ENCODE data around the gene RAB11FIP4. TPM values are rescaled to one million over a fixed set of nuclear protein-coding genes. Genes with fewer than 3 reads are reported as not detected.

The RAB11FIP4 gene
- total and polyA plus RNA-seq, 9 of the 15 experiments (the other 6 are each of a cell fraction or from before 2014, with no cell fraction given) = 0.62 to 16.6 (median 8.9) TPM

- peaks cover 17% of the 10 kb centered on the region for H3K79me2 ChIP-seq (ENCODE audit: control insufficient read depth, insufficient read depth, low read length)
- no peaks in the 10 kb centered on the region for H3K27me3 ChIP-seq (ENCODE audit: control insufficient read depth in 2 of 2, insufficient read depth in 2 of 2, low read length in 2 of 2)
- H4K20me1 ChIP-seq (replicated peaks; ENCODE audit: control insufficient read depth, insufficient read depth, low read length) = 0 out of 2 replicates have a peak, but pooled peaks cover 6% of the 10 kb centered on the region
- no peak for DNase-seq (ENCODE audit: extremely low read depth in 1 of 4, low spot score in 3 of 4)
- ChIA-PET CTCF (ENCODE audit: low intra/inter-chr PET ratio) (no interaction called here), POLR2A (interaction anchor here (0.5 to 0.8 kb wide), 4 partner anchors 9 to 888 kb away, joined by 3 read pairs; no protein-coding TSS in a partner anchor)
- H3K36me3 ChIP-seq (ENCODE audit: control insufficient read depth, insufficient read depth, low read length) = no peaks in the 10 kb centered on the region; the same call in 2 of the 3 replicates
- H2AFZ ChIP-seq (ENCODE audit: low read depth, low read length) = no peak overlapping the region
- peak overlapping the region; percentile 61 for H3K4me2 ChIP-seq (ENCODE audit: insufficient read depth, low read length)
- peaks cover 5% of the 10 kb centered on the region for H3K9me1 ChIP-seq (ENCODE audit: control insufficient read depth, insufficient read depth, low read length)
- no TSS peak for BruUV-seq (replicated peaks)
- peaks cover 60 to 72% of the 10 kb centered on the region in 2 experiments for H3K4me1 ChIP-seq (replicated peaks in 1 of 2; ENCODE audit: control insufficient read depth in 2 of 2, insufficient read depth in 2 of 2, low read length in 2 of 2)
- peak overlapping the region in 1 of 2 experiments; percentile 43; a peak in 1 of 4 replicates for H3K9ac ChIP-seq (ENCODE audit: insufficient read depth in 1 of 2, low read depth in 2 of 2, low read length in 2 of 2)
- no peak overlapping the region for H3K27ac ChIP-seq (ENCODE audit: extremely low read depth, low read depth, low read length)
- H3K4me3 ChIP-seq = no peak overlapping the region
- H3K9me3 ChIP-seq (replicated peaks; ENCODE audit: control insufficient read depth, insufficient read depth, low read depth, low read length) = no peaks in the 10 kb centered on the region
- 61% methylated on average over 8 of the region's 9 CpGs for WGBS (ENCODE audit: insufficient coverage, low coverage, missing lambda C conversion rate)
- FAIRE-seq = no peak
- no peak for ATAC-seq
- intact Hi-C loops (cut with micrococcal nuclease) = no loop called here
- in situ Hi-C loops (cut with MboI) = no loop called here
- TF ChIP-seq HINFP (tag; conservative IDR thresholded peaks at IDR 0.05; ENCODE audit: low read depth) (no peak), RBM39 (optimal IDR thresholded peaks at IDR 0.05; ENCODE audit: low read depth, low read length) (no peak), ATF1 (CRISPR knock-in tag; IDR thresholded peaks at IDR 0.05) (no peak), ATF1 (tag; IDR thresholded peaks at IDR 0.05) (0 out of 2 replicates have a peak, but pooled peaks have one; percentile 2), ASH1L (IDR thresholded peaks at IDR 0.05; ENCODE audit: borderline replicate concordance, low read depth, partially characterized antibody) (no peak), HDAC1 (IDR thresholded peaks at IDR 0.05) (0 out of 4 replicates have a peak, but pooled peaks of 1 of the 2 experiments have one; percentile 3), FOSL1 (tag; conservative IDR thresholded peaks at IDR 0.05) (peak; percentile 21; the same call in 1 of the 2 replicates), PHF8 (IDR thresholded peaks at IDR 0.05; ENCODE audit: borderline replicate concordance, low read length) (no peak), ZNF592 (IDR thresholded peaks at IDR 0.05) (no peak), CEBPG (CRISPR knock-in tag; IDR thresholded peaks at IDR 0.05) (no peak), CEBPG (tag; conservative IDR thresholded peaks at IDR 0.05 in 1 of 2, IDR thresholded peaks at IDR 0.05 in 1 of 2) (no peak), E2F6 (IDR thresholded peaks at IDR 0.05; ENCODE audit: borderline replicate concordance in 1 of 2, extremely low read depth in 1 of 2, insufficient read depth in 1 of 2, insufficient read length in 1 of 2, low read depth in 1 of 2, low read length in 1 of 2, poor library complexity in 1 of 2, severe bottlenecking in 1 of 2) (no peak), NR2C2 (CRISPR knock-in tag; IDR thresholded peaks at IDR 0.05) (no peak), NR2C2 (tag; IDR thresholded peaks at IDR 0.05) (peak; percentile 59)
Observed at GRCh38 chr17:31490019-31490650, 98.7 kb downstream of the RAB11FIP4 start.

Data from K562 (cell line).